BJ (cell line): ENCODE measurements around the gene AQP7. TPM values are rescaled to one million over a fixed set of nuclear protein-coding genes. Genes with fewer than 3 reads are reported as not detected.

Experiments used
- CTCF ChIA-PET: fragments of 350-600 bp; formaldehyde crosslinking; extraction: SDS; loops from one replicate; lab custom pipeline; 2021; ENCODE audit warnings: antibody characterized with exemption, inconsistent platforms; lab: Yijun Ruan, JAX
- POLR2A ChIA-PET: fragments of 300-600 bp; sonication (Branson Sonifier 250); formaldehyde crosslinking; extraction: SDS; loops from one replicate; lab custom pipeline; 2021; ENCODE audit warnings: antibody characterized with exemption; lab: Charles Lee
- DNase-seq: peaks from one replicate; pipeline ENCODE4 v3.0.0-alpha.2; 2011; ENCODE audit warnings: low read depth
- H3K27me3 ChIP-seq: 2 replicates; pipeline ENCODE4 v1.6.0; 2011; ENCODE audit warnings: low read length; ENCODE audit not compliant: control insufficient read depth, insufficient read depth
- H3K36me3 ChIP-seq: 2 replicates; pipeline ENCODE4 v1.5.1; 2011; ENCODE audit warnings: low read length; ENCODE audit not compliant: control insufficient read depth, insufficient read depth
- H3K4me3 ChIP-seq: 2 replicates; pipeline ENCODE4 v1.5.1; 2011; ENCODE audit warnings: low read depth, mild to moderate bottlenecking, control low read depth, low read length
- CTCF ChIP-seq: IDR thresholded peaks from 2 replicates; pipeline ENCODE4 v1.5.1; 2011; ENCODE audit warnings: low read depth, mild to moderate bottlenecking, control low read depth, inconsistent platforms, low read length, moderate library complexity; ENCODE audit not compliant: insufficient read depth
- polyA plus RNA-seq: library from polyadenylated mRNA; depleted of rRNA; stranded (reverse); fragments of >200 nt; gene quantifications from 2 replicates; pipeline ENCODE4 v1.2.3, GENCODE V29; 2011

Gene AQP7
- polyA plus RNA-seq, 1 experiment = not detected

GRCh38 chr9:33437898-33438297 is 35.5 kb upstream of the AQP7 start:
- H3K27me3 ChIP-seq = peaks cover 14% of the 10 kb centered on the region
- H3K36me3 ChIP-seq = no peaks in the 10 kb centered on the region
- DNase-seq = no peak
- no peak overlapping the region for H3K4me3 ChIP-seq
- TF ChIP-seq CTCF = no peak
- ChIA-PET POLR2A (no interaction called here), CTCF (interaction anchor here (0.9 to 7.4 kb wide), 2 partner anchors 8 to 14 kb away, joined by 3 to 57 read pairs; no protein-coding TSS in a partner anchor)

GRCh38 chr9:33437205-33437604 is 34.8 kb upstream of the AQP7 start:
- no peak for TF ChIP-seq CTCF
- Histone ChIP-seq H3K4me3 (no peak overlapping the region), H3K27me3 (peaks cover 14% of the 10 kb centered on the region), H3K36me3 (no peaks in the 10 kb centered on the region)
- ChIA-PET CTCF (interaction anchor here (1.0 to 7.4 kb wide), 2 partner anchors 15 to 30 kb away, joined by 4 to 57 read pairs; no protein-coding TSS in a partner anchor), POLR2A (no interaction called here)
- no peak for DNase-seq

- Histone ChIP-seq H3K4me3 (no peak overlapping the region), H3K36me3 (no peaks in the 10 kb centered on the region), H3K27me3 (peaks cover 14% of the 10 kb centered on the region)
- CTCF ChIA-PET = interaction anchor here (1.3 to 4.5 kb wide), 3 partner anchors 12 to 30 kb away, joined by 4 to 26 read pairs (median 12); no protein-coding TSS in a partner anchor
- TF ChIP-seq CTCF = no peak
- POLR2A ChIA-PET = no interaction called here
- no peak for DNase-seq
Measured at GRCh38 chr9:33436445-33436844, 34.1 kb upstream of the AQP7 start.

- POLR2A ChIA-PET = no interaction called here
Measured at GRCh38 chr9:33435821-33436277, 33.5 kb upstream of the AQP7 start.

More at GRCh38 chr9:33435821-33436277, 33.5 kb upstream of the AQP7 start:
- Histone ChIP-seq H3K4me3 (no peak overlapping the region), H3K36me3 (no peaks in the 10 kb centered on the region), H3K27me3 (peaks cover 14% of the 10 kb centered on the region)
- DNase-seq = no peak
- TF ChIP-seq CTCF = no peak
- CTCF ChIA-PET = interaction anchor here (1.3 to 4.5 kb wide), 5 partner anchors 13 to 31 kb away, joined by 4 to 26 read pairs (median 5); no protein-coding TSS in a partner anchor
